Glomerular visceral epithelial cell (primary cell): Measurements from ENCODE around the gene MAP4K4.
"Not testable (repeated sequence)": the region's sequence is repeated elsewhere in the genome, so short reads cannot be mapped to it uniquely, and the experiment has no call there.

ENCODE experiments used
- DNase-seq: peaks from one replicate; pipeline ENCODE4 v3.0.0-alpha.2; 2016; ENCODE audit errors: extremely low spot score

Gene MAP4K4

GRCh38 chr2:101743288-101743687, 45.8 kb downstream of the MAP4K4 start:
- no peak for DNase-seq

- DNase-seq = no peak
These were observed 47.3 kb downstream of the MAP4K4 start for GRCh38 chr2:101744832-101745231.

- peak; percentile 62 for DNase-seq
These were observed 48.5 kb downstream of the MAP4K4 start for GRCh38 chr2:101745711-101746694.

GRCh38 chr2:101748000-101748399, 50.5 kb downstream of the MAP4K4 start:
- DNase-seq = no peak

- DNase-seq = not testable (repeated sequence)
These were observed 51.0 kb downstream of the MAP4K4 start for GRCh38 chr2:101748462-101748861.

- no peak for DNase-seq
These were observed 53.2 kb downstream of the MAP4K4 start for GRCh38 chr2:101750688-101751087.

GRCh38 chr2:101751276-101751815, 53.8 kb downstream of the MAP4K4 start:
- no peak for DNase-seq

- no peak for DNase-seq
These were observed 54.5 kb downstream of the MAP4K4 start for GRCh38 chr2:101751875-101752619.

- no peak for DNase-seq
These were observed 55.5 kb downstream of the MAP4K4 start for GRCh38 chr2:101752716-101753616.

GRCh38 chr2:101753720-101754490, 56.4 kb downstream of the MAP4K4 start:
- no peak for DNase-seq

- peak; percentile 65 for DNase-seq
These were observed 57.1 kb downstream of the MAP4K4 start for GRCh38 chr2:101754618-101755017.

GRCh38 chr2:101756266-101756665, 58.8 kb downstream of the MAP4K4 start:
- no peak for DNase-seq

- no peak for DNase-seq
These were observed 60.5 kb downstream of the MAP4K4 start for GRCh38 chr2:101758001-101758400.

GRCh38 chr2:101759162-101759561, 61.7 kb downstream of the MAP4K4 start:
- DNase-seq = peak; percentile 90

GRCh38 chr2:101762451-101763171, 65.1 kb downstream of the MAP4K4 start:
- DNase-seq = no peak

- no peak for DNase-seq
These were observed 66.2 kb downstream of the MAP4K4 start for GRCh38 chr2:101763496-101764333.

- no peak for DNase-seq
These were observed 68.8 kb downstream of the MAP4K4 start for GRCh38 chr2:101766337-101766736.

- peak; percentile 86 for DNase-seq
These were observed 69.6 kb downstream of the MAP4K4 start for GRCh38 chr2:101766871-101767739.
